Cardiac septum (tissue), 1 donor: Measurements from ENCODE around the gene JKAMP. TPM values are rescaled to one million over a fixed set of nuclear protein-coding genes. Genes with fewer than 3 reads are reported as not detected.

Experiments
- DNase-seq: peaks from one replicate; pipeline ENCODE4 v3.0.0-alpha.2; 2020; ENCODE audit warnings: low spot score
- intact Hi-C: fragments of 100-400 bp; cut with DNase I; formaldehyde crosslinking; loops from one replicate; pipeline ENCODE4 v1.14.0; 2022
- total RNA-seq: library from RNA; stranded (reverse); fragmentation: NEBNext Ultra II Directional; extraction: Animal tissue kit (Norgen Biotek cat#: 25700); gene quantifications from one replicate; pipeline ENCODE4 v1.2.1, GENCODE V29; 2021
- donor health status: DM: no; HTN: no; CAD: no.

The JKAMP gene
- total RNA-seq, 1 donor from 2014 or later = 21.1 TPM

DNA sequence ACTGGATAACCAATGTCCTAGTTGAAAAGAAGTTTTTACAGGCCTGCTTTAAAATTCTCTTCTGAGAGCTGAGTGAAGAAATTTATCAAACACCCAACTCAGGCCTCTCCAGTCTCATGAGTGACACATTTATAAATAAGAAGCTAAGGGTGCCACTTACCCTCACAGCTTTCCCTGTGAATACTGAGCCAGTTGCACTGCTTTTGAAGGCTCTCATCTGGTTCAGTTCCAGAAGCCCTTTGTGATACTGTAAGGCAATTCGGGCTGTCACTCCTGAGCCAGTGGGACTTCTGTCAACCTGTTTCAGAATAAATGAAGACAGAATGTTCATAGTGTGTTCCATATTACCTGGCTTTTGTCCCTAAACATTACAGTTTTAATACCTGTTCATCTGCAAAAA is 8.6 kb upstream of the JKAMP start:
- no peak for DNase-seq
- intact Hi-C loops = no loop called here

DNA sequence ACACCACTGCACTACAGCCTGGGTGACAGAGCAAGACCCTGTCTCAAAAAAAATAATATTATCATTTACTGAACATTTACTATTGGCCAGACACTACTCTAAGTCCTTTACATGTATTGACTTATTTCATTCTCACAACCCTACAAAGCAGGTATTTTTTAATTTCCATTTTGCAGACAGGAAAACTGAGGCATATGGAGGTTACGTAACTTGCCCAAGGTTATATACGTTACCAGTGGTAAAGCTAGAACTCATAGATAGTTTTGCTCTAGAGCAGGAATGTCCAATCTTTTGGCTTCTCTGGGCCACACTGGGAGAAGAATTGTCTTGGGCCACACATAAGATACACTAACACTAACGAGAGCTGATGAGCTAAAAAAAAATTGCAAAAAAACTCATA is 5.8 kb upstream of the JKAMP start:
- DNase-seq = no peak
- intact Hi-C loops = no loop called here

DNA sequence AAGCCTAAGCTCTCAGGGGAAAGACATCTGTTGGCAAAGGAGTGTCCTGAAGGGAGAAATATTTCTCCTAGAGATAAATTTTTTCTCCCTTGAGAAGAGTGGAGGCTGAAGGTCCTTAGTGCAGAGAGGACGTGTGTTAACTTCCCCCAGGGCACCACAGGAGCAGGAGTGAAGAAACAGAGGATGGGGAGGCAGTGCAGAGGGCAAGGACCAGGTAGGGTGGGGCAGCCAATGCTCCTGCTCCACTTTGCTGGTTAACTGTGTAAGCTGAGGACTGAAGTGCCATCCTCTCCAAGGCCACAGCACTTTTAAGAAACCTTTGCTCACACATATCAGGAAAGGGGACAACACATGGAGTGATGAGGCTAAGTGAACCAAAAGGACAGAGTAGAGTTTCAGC is 4.2 kb upstream of the JKAMP start:
- intact Hi-C loops = loop anchor here (10.0 kb wide), 1 partner anchor 685 kb away; the partner anchor contains the start of gene DHRS7
- no peak for DNase-seq

DNA sequence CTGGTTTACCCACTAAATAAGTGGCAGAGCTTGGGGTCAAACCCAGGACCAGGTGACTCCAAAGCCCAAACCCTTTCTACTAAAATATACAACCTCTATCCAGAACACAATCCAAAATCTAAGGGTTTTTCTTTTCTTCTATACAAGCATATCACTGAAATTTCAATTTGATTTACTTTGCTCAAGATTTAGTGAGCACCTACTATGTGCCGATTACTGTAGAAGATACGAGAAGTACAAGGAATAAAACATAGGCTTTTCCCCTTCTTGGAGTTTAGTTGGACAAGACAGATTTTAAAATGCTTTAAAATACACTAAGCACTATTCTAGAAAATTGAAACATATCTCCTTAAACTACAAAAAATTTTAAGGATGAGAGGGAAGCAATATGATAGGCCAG is 2.9 kb upstream of the JKAMP start:
- intact Hi-C loops = loop anchor here (10.0 kb wide), 1 partner anchor 683 kb away; the partner anchor contains the start of gene DHRS7
- no peak for DNase-seq

DNA sequence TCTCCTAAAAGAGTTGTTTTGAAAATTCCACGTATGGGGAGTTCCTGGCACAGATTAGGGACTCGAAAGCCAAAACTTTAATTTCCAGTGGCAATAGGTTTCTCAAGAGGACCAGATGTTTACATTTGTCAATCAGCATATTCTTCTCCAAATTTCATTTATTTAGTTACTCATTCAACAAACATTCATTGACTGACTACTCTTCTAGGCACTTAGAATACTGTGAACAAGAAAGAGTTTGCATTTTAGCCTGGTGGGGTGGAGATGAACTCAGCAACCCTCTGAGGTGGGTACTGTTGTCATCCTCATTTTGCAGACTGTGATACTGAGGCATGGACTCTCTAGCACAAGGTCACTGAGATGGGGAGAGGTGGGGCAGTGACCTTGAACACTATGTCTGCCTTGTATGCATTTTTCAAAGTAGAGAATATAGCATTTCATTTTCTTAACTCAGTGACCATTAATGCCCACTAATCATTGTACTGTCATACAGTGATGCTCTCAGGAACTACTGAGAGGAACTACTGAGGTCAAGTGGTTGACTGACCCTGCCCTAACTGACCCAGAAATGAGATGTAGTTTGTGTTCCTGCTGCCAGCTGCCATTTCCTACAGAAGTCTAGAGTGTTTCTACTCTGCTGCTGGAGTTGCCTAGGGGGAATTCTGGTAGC is 2.3 kb upstream of the JKAMP start:
- intact Hi-C loops = loop anchor here (2.0 to 10.0 kb wide), 2 partner anchors 17 to 683 kb away; partner anchors contain the start of genes DHRS7 and GPR135
- no peak for DNase-seq

DNA sequence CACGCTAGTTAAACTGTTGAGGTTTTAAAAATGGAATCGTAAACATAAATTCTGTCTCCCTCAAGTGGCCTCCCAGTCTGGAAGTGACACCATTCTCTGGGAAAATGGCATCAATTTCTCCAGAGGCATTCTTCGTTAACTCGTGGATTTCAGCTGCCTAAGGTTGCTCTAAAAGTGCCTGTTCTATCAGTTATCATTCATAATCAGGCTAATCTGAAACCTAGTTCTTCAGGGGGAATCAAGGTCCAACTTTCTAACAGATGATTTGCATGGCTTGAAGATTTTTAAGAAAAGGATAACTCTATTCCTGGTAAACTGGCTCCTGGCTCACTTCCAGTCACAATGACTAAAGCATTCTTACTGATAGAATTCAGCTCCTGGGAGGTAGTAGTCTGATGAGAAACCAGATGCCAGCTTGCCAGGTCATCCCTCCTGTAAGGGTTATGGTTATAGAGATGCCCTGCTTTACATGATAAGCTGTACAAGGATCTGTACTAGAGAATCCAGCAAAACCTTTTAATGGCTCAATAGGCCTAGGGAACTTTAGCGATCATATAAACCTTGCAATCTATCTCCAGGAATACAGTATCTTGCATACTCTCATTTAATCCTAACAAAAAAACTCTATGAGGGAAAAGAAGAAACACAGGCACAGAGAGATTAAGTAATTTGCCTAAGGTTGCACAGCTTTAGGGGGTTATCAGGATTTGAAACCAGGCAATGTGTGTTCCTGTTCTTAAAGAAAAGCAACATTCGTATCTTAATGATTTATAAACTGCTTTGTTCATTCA is 1.6 kb upstream of the JKAMP start:
- no peak for DNase-seq
- intact Hi-C loops = loop anchor here (2.0 to 10.0 kb wide), 2 partner anchors 18 to 682 kb away; partner anchors contain the start of genes DHRS7 and GPR135

DNA sequence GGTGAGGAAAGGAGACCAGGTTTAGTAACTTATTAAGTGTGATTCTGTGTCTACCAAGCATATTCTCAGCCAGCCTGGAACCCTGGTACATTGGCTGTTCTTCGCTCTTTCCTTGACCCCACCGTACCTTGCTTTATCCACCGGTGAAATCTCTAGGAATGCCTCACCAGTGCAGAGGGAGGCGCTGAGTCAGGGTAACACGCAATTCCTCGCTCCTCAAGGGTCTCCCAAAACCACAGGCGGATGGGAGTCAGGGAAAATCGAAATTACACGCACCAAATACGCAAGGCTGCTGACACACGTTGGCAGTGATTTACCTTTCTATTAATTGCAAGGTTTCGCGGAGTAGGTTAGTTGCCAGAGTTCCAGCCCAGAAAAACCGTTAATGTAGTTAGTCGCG is 954 bp upstream of the JKAMP start:
- DNase-seq = no peak
- intact Hi-C loops = loop anchor here (2.0 to 10.0 kb wide), 2 partner anchors 19 to 681 kb away; partner anchors contain the start of genes DHRS7 and GPR135

DNA sequence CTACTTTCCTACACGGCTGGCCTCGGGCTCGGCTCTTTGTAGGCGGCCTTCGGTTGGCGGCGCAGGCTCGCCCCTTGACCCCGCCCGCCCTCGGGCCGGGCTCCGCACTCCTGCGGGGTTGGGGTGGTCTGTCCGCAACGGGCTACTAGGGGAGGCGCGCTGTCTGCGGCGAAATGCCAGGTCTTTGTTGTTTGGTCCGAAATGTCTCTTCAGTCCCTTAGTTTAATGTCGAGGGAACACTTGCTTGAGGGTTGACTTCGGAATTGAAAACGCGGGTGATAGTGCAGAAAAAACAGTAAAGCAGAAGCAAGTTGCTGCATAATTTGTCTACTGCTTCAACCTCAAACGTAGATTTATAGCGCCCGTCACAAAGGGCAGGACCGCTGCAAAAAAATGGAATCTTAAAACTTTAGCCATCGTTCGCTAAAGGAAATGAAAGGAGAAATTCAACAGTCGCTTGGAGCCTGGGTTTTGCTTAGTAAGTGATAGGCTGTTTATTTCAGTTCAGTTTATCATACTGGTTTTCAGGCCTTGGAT is 390 bp downstream of the JKAMP start:
- DNase-seq = no peak
- intact Hi-C loops = loop anchor here (10.0 kb wide), 1 partner anchor 680 kb away; the partner anchor contains the start of gene DHRS7

DNA sequence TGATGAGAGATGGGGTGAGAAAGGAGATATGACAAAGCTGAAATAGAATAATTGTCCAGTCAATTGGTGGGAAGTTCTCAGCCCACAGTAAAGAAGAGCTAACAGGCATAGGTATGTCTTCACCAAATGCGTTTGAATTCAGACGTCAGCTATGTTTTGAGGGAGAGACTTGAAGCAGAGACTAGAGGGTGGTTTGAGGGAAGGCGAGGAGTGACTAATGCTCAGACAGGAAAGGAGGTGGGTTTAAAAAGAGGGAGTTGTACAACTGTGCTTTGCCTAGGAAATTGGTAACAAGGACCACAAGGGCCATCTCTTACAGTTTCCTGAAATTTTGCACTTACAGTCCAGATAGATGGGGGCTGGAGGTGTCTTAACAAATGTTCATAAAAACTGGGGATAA is 6.4 kb downstream of the JKAMP start:
- intact Hi-C loops = no loop called here
- DNase-seq = no peak

DNA sequence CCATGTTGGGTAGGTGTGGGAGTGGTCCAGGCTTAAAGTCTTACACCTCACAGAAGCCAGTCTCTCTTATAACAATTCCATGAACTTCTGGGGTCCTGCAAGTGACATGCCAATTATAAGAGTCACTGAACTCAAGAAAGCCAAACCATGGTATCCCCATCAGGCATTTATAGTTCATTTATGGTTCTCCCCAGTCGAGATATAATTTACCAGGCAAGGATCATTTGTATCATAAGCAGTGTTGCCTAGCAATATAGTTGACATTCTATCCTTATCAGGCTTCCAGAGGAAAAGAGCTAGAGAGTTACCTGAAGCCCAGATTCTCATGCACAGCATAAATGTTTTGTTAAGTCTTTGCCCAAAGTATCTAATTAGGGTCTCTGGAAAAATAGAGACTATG is 8.1 kb downstream of the JKAMP start:
- DNase-seq = no peak
- intact Hi-C loops = no loop called here

DNA sequence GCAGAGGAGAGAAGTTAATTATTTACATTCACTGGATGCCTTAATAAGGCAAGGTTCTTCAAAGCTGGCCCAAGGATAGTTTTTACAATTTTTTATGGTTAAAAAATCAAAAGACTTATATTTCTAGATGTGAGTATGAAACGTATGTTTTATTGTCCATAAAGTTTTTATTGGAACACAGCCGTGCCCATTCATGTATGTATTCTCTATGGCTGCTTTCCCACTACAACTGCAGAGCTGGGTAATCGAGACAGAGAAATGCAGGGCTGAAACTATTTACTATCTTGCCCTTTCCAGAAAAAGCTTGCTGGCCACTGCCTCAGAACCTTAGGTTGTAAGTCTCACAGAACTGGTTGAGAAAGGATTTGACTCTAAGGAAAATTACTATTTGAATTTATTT is 16.4 kb downstream of the JKAMP start:
- no peak for DNase-seq
- intact Hi-C loops = no loop called here

DNA sequence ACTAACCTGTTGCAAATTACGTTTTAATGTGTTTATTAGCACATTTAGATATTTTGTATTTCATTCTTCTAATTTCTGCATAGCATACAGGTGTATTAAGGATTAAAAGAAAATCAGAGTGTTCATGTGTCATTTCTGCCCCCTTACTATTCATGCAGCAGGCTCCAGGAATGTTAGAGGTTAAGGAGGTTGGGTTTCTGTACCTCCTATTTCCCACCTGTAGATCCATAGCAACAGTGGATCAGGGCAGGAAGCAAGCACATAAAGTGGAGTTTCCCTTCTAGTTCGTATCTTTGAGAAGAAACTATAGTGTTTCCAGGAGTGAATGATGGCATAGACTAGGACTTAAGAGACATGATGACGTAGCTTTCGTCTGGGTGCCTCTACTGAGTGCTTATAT is 18.9 kb downstream of the JKAMP start:
- no peak for DNase-seq
- intact Hi-C loops = no loop called here

DNA sequence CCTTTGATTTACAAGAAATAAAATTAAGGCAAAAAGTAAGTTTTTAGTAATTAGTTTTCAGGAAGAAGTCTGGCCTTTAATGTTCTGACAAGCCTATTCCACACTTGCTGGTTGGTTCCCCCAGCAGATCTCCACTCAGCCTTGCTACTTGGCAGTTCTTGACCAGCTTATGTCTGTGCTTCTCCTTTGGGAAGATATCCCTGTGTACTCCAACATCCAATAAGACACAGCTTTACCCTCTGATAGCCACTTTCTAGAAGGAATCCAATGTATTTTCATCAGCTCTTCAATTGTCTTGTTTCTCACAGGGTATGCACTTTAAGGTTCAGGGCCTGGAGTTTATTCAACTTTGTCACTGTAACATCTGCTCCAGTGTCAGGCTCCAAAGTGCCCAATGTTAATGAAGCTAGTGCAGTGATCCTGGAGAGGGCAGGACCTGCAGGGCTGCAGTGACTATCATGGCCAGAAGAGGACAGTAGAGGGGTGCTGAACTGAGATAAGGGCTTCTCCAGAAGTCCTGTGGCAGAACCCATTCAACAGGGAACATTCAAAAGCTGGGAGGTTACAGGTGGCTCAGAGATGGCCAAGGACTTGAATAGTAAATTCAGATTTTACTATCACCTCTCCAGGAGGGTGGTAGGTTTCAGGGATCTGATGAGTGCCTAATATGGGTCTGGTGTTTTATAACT is 22.9 kb downstream of the JKAMP start:
- intact Hi-C loops = no loop called here
- DNase-seq = no peak

DNA sequence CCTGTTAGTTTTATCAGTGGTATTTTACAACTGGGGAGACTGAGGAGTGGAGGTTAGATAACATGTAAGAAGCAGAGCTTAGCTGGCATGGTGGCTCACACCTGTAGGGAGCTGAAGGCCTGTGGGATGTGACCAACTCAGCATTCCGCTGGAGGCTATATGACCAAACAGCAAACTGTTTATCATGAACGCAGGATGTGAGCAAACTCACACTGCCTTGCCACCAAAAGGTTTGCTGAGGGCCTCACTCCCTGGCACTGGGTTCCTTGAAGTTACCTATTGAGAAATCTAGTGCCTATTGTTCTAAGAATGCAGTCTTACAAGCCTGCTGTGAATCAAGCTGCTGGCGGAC is 23.4 kb downstream of the JKAMP start:
- intact Hi-C loops = no loop called here
- no peak for DNase-seq

DNA sequence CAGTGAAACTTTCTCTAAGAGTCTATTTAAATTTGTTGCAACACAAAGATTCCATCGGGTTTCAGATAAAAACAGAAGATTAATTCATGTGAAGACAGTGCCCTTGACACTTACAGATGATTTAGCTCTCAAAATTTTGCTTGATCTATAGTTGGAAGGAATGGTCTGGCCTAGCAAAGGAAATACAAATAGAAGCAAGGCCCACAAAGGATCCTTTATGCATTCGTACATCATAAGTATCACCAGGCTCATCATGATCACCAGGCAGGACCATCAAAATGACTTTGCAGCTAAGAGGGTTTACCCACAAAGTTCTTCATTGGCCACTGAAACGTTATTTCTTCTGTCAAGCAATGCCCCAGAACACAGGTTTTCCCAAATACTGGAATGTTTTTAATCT is 24.8 kb downstream of the JKAMP start:
- intact Hi-C loops = no loop called here
- no peak for DNase-seq

DNA sequence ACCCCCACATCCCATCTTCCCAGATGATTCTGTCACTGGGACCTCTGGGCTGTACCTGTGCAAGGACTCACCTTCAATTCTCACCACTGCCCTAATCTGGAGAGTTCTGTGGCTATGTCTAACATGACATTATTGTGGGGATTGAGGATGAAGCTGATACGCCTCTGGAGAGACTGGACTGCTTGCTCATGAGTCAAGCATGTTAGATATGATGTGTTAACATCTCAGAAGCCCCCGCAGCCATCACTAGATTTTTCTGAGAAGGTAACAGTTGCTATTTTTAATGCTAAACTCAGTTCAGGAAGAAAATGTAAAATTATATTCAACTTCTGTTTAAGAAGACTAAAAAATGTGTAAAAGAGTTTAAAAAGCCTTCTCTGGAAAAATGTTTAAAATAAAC is 25.7 kb downstream of the JKAMP start:
- DNase-seq = no peak
- intact Hi-C loops = loop anchor here (2.0 kb wide), 1 partner anchor 61 kb away; no protein-coding TSS in a partner anchor

DNA sequence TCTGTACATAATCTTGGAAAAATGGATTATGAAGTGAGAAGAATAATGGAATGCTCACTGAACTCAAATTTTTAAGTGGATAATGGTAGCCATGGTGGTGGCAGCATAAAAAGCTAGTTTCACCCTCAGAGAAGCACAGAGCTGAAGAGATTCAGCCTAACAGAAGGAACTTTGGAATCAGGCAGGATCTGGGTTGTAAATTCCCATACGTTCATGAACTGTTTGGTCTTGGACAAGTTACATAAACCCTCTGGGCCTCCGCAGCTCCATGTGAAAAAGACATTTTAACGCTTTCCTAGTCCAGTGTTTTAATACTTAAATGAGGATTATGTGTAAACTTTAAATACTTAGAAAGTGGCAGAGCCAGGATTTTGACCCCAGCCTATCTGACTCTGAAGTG is 26.6 kb downstream of the JKAMP start:
- intact Hi-C loops = loop anchor here (2.0 kb wide), 1 partner anchor 60 kb away; no protein-coding TSS in a partner anchor
- DNase-seq = no peak

DNA sequence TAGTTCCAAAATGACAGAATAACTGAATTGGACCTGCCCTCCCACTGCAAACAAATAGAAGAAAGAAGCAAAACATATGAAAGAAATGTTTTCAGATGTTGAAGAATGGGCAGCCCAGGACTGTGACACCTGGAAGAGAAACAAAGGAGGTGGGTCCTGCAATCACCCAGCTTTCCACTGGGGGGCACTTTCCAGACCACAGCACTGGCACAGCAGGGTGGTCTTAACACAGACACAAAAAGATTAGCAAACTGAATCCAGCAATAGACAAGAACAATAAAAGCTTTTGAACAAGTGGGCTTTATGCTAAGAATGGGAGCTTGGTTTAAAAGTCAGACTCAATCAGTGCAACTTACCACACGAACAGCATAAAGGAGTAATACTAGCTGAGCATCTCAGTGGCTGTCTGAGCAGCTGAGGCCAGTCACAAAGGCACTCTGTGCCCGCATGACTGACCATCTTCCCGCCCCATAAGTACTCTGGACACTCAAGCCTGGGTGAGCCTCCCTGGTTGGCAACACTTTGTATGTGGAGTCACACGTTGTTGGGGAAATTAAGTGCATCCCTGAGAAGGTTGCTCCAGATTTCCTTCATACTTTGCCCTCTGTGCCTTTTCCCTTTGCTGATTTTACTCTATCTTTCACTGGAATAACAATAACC is 27.7 kb downstream of the JKAMP start:
- intact Hi-C loops = loop anchor here (2.0 kb wide), 1 partner anchor 59 kb away; no protein-coding TSS in a partner anchor
- no peak for DNase-seq

DNA sequence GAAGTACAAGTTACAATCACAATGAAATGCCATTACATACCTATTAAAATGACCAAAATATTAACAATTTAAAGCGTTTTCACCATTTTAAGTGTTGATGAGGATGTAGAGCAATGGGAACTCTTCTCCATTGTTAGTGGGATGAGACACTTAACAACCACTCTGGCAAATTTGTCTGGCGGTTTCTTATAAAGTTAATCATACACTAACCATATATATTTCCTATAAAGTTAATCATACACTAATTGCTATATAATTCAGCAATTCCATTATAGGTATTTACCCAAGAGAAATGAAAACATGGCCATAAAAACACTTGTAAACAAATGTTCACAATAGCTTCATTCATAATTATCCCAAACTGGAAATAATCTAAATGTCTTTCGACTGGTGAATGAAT is 35.9 kb downstream of the JKAMP start:
- intact Hi-C loops = no loop called here
- no peak for DNase-seq
